ENCODE results near the gene APC2.

APC2 gene

GRCh38 chr19:1503089-1503924 lies 53.4 kb downstream of the APC2 start:
- no peak for DNase-seq

GRCh38 chr19:1503925-1504773 lies 54.2 kb downstream of the APC2 start:
- no peak for DNase-seq

GRCh38 chr19:1505012-1505411 lies 55.1 kb downstream of the APC2 start:
- no peak for DNase-seq

GRCh38 chr19:1505991-1506881 lies 56.3 kb downstream of the APC2 start:
- DNase-seq = no peak

- no peak for DNase-seq
Observed at GRCh38 chr19:1507192-1507660, 57.3 kb downstream of the APC2 start.

- DNase-seq = peak; percentile 90
Observed at GRCh38 chr19:1507763-1508506, 58.0 kb downstream of the APC2 start.

- DNase-seq = no peak
Observed at GRCh38 chr19:1508507-1508856, 58.6 kb downstream of the APC2 start.

- DNase-seq = no peak
Observed at GRCh38 chr19:1509602-1510441, 59.9 kb downstream of the APC2 start.

GRCh38 chr19:1510442-1510806 lies 60.5 kb downstream of the APC2 start:
- DNase-seq = no peak

GRCh38 chr19:1510807-1511206 lies 60.9 kb downstream of the APC2 start:
- no peak for DNase-seq

GRCh38 chr19:1511318-1512317 lies 61.7 kb downstream of the APC2 start:
- DNase-seq = no peak

GRCh38 chr19:1512671-1513498 lies 63.0 kb downstream of the APC2 start, which contains the start of gene ADAMTSL5:
Gene ADAMTSL5 (minus strand): TSS chr19:1513019. CDS start chr19:1510943, 2,076 bp downstream.
- no peak for DNase-seq

GRCh38 chr19:1513499-1514294 lies 63.8 kb downstream of the APC2 start:
- DNase-seq = no peak

- DNase-seq = no peak
Observed at GRCh38 chr19:1514295-1514661, 64.4 kb downstream of the APC2 start.

GRCh38 chr19:1514986-1515721 lies 65.2 kb downstream of the APC2 start:
- DNase-seq = no peak

GRCh38 chr19:1516395-1516753 lies 66.5 kb downstream of the APC2 start:
- no peak for DNase-seq

GRCh38 chr19:1518471-1518870 lies 68.5 kb downstream of the APC2 start:
- no peak for DNase-seq
